ENCODE data around the gene FAM107A.

- no peak for TF ChIP-seq SPI1 (IDR thresholded peaks at IDR 0.05; ENCODE audit: borderline replicate concordance, low read depth)
- TF ChIP-seq, protein P1, sequence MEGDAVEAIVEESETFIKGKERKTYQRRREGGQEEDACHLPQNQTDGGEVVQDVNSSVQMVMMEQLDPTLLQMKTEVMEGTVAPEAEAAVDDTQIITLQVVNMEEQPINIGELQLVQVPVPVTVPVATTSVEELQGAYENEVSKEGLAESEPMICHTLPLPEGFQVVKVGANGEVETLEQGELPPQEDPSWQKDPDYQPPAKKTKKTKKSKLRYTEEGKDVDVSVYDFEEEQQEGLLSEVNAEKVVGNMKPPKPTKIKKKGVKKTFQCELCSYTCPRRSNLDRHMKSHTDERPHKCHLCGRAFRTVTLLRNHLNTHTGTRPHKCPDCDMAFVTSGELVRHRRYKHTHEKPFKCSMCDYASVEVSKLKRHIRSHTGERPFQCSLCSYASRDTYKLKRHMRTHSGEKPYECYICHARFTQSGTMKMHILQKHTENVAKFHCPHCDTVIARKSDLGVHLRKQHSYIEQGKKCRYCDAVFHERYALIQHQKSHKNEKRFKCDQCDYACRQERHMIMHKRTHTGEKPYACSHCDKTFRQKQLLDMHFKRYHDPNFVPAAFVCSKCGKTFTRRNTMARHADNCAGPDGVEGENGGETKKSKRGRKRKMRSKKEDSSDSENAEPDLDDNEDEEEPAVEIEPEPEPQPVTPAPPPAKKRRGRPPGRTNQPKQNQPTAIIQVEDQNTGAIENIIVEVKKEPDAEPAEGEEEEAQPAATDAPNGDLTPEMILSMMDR (IDR thresholded peaks at IDR 0.05; ENCODE audit: insufficient read depth, low read length) = no peak
Measured at GRCh38 chr3:58567251-58567515, 10.0 kb downstream of the FAM107A start.
